ENCODE data around the gene RGS14. TPM values are rescaled to one million over a fixed set of nuclear protein-coding genes. Genes with fewer than 3 reads are reported as not detected.

Gene RGS14
- total RNA-seq, 2 donors from 2014 or later = 3.7 to 4.7 TPM

- DNase-seq = no peak
- intact Hi-C loops (cut with DNase I) = no loop called here
- ATAC-seq = peak in 1 of 2 donors; percentile 39
Measured at GRCh38 chr5:177320879-177321278, 36.8 kb upstream of the RGS14 start.

DNA sequence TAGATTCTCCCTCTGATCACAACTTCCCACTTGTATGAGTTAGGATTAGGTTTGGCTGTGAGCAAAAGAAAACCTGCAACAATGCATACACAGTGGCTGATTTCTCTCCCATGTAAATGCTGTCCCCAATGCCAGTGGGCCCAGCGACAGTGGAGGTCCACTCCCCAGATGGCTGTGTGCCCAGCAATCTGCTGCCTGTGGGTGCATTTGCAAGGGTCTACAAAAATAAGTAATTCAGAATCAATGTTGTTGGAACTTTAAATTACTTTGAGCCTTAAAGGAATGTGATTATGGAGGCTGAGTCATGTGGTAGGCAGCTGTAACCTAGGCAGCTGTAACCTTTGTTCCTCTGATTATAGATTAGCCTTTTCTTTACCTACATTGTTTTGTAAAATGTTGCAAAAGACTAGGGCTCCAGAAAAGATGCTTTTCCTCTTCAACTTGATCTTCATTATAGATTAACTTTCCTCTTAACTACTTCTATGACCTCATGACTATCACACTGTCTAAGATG, 31.8 kb upstream of the RGS14 start:
- intact Hi-C loops (cut with DNase I) = no loop called here
- no peak for ATAC-seq
- no peak for DNase-seq

- DNase-seq (peak; percentile 76), ATAC-seq (peak; percentile 69 to 86)
- intact Hi-C loops (cut with DNase I) = no loop called here
Measured at GRCh38 chr5:177327539-177328522, 29.9 kb upstream of the RGS14 start.

DNA sequence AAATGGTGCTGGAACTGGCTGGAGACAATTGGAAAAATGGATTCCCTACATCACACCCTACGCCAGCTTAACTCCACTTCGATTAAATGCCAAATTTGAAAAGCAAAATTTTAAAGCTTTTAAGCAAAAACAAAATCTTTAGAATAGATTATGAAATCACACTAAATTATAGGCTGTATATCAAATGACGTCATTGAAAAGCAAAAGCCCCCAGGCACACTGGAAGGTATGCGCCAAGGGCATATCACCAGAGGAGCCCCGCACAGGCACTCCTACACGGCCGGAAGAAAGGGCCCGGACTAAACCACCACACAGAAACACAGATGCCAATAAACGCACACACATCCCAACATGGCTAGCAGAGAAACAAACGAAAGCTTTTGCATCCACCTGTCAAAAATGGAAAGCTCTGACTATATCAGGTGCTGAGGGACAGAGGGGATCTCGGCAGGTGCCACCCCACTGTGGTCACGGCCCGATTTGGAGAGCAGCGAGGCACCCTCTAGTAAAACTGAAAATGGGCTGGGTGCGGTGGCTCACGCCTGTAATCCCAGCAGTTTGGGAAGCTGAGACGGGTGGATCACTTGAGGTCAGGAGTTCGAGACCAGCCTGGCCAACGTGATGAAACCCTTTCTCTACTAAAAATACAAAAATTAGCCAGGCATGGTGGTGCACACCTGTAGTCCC, 29.0 kb upstream of the RGS14 start:
- ATAC-seq (no peak), DNase-seq (no peak)
- intact Hi-C loops (cut with DNase I) = no loop called here

DNA sequence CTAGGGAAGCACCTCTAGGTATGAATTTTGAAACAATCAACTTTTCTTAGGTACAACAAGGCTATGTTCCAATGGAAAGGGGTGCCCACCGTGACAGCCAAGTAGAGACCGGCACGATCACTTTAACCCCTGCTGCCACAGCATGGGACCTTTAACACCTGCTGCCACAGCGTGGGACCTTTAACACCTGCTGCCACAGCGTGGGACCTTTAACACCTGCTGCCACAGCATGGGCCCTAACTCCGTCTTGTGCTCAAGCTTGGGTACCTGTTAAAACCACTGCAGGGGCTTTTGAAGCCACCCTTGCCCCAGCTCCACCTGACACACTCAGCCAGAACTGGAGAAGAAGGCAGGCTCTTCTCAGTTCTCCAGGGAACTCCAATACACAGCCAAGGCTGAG, 27.8 kb upstream of the RGS14 start:
- intact Hi-C loops (cut with DNase I) = no loop called here
- no peak for ATAC-seq
- no peak for DNase-seq

- intact Hi-C loops (cut with DNase I) = no loop called here
- DNase-seq (no peak), ATAC-seq (no peak)
Measured at GRCh38 chr5:177330991-177331842, 26.5 kb upstream of the RGS14 start.

GRCh38 chr5:177332031-177332895, 25.5 kb upstream of the RGS14 start:
- ATAC-seq (no peak), DNase-seq (no peak)
- intact Hi-C loops (cut with DNase I) = no loop called here

DNA sequence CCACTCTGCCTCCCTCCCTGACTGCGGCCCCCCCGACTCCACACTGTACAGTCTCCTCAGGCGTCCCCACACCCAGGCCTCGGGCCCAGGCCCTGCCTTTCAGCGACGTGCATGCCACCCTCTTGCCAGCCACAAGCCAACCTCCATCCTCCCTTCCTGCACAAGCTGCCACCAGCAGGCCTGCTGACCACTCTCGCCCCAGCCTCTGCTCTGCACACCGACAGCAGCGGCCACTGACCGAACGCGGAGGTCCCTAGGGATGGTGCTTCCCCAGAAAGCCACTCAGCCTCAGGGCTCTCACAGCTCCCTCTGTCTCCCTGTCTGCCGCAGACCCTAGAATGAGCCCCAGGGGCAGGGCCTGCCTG, 24.8 kb upstream of the RGS14 start:
- no peak for DNase-seq
- intact Hi-C loops (cut with DNase I) = no loop called here
- ATAC-seq = no peak

DNA sequence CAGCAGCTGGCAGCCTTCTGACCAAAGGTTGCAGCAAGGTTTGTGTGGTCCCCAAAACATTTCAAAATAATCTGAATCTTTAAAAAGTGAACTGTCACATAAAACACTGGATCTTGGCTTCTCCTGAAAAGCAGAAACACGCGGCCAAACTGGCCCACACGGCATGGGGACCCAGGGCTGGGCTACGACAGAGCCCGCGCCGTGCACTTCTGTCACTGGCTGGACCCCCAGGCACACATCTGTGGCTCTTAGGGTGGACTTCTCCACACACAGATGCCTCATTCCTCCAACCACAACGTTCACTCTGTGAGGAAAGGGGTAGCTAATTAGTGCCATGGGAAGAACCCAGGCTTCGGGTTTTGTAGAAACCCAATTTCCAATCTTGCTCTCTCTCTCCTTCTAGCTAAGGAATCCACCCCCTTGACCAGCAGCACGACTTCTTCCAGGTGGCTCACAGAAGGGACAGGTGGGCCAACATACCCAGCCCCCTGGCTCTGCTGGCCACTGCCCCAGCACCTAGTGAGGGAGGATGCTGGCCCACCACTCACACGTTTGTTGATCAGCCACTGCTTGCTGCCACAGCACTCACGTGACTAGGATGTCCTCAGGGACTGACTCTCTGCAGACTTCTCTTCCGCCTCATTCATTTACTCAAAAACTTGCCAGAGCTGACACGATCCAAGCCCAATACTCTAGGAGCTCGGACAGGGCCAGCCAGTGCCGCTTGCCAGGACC, 24.1 kb upstream of the RGS14 start:
- ATAC-seq (no peak), DNase-seq (no peak)
- intact Hi-C loops (cut with DNase I) = no loop called here

DNA sequence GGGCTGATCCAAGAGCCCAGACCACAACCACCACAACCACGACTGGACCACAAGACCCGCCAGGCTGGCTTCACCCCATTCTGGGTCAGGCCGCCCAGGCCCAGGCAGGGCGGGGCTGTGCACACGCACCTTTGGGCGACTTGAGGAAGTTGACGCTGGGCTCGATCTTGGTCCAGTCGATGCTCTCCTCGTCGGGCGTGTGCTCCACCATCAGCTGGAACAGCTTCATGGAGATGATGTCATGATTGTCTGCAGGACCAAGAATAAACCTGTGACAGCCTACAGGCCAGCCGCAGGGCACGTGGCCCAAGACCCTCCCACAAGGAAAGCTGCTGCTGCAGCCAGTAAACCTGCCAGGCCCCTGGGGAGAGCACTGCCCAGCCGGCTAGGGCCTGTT, 23.6 kb upstream of the RGS14 start:
- ATAC-seq (no peak), DNase-seq (no peak)
- intact Hi-C loops (cut with DNase I) = no loop called here

DNA sequence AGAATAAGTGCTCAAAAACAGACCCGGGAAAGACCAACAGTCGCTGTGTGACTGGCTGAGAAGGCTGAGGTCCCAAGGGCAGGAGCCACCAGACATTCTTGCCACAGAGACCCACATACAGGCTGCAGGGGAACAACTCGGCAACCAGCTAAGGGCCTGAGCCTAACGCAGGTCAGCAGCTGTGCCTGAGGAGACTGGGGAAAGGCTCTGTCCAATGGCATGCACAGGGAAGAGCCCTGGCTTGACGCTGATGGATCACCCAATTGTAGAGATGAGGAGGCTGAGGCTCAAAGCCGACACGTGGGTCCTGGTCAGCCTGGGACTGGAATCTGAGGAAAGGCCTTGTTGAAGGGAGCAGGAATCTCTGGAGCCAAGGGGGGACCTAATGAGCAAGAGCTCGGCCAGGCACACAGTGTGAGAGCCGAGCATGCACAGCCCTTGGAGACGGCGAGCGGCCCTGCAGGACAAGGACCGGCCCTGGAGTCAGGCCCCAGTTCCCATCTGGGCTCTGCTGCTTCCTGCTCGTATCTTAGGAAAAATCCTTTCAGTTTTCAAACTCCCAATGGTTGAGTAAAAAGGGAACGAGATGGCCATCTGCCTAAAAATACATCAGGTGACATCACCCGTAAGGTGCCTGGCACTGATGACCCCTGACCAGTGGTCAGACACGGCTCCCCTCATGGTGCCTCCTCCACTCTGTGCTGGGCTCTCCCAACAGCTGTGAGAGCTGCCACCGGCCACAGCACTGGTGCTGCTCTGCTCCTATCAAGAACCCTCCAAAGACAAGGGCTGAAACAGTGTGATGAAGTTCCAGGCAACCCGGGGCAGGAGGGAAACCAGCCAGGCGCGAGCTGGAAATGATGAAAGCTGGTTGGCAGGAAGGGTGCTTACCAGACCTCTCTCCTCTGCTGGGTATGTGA, 22.7 kb upstream of the RGS14 start:
- ATAC-seq (peak; percentile 52 to 83), DNase-seq (no peak)
- intact Hi-C loops (cut with DNase I) = no loop called here

DNA sequence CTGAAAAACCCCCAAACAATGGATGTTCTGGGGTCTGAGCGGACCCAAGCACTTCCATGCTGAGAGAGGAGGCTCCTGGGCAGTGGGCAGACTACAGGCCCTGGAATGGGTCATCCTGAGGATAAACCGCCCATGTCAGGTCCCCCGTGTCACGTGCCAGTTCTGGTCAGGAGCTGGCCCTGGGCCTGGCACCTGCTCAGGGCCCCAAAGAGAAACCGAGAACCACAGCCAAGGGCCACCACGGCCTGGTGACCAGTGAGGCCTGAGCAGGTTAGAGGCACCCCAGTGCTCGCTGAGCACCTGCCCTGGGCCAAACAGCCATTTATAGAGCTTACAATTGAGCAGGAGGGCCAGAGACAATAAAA, 22.0 kb upstream of the RGS14 start:
- DNase-seq (no peak), ATAC-seq (peak; percentile 9 to 13)
- intact Hi-C loops (cut with DNase I) = no loop called here

GRCh38 chr5:177336112-177336511, 21.6 kb upstream of the RGS14 start:
- ATAC-seq (no peak), DNase-seq (no peak)
- intact Hi-C loops (cut with DNase I) = no loop called here

DNA sequence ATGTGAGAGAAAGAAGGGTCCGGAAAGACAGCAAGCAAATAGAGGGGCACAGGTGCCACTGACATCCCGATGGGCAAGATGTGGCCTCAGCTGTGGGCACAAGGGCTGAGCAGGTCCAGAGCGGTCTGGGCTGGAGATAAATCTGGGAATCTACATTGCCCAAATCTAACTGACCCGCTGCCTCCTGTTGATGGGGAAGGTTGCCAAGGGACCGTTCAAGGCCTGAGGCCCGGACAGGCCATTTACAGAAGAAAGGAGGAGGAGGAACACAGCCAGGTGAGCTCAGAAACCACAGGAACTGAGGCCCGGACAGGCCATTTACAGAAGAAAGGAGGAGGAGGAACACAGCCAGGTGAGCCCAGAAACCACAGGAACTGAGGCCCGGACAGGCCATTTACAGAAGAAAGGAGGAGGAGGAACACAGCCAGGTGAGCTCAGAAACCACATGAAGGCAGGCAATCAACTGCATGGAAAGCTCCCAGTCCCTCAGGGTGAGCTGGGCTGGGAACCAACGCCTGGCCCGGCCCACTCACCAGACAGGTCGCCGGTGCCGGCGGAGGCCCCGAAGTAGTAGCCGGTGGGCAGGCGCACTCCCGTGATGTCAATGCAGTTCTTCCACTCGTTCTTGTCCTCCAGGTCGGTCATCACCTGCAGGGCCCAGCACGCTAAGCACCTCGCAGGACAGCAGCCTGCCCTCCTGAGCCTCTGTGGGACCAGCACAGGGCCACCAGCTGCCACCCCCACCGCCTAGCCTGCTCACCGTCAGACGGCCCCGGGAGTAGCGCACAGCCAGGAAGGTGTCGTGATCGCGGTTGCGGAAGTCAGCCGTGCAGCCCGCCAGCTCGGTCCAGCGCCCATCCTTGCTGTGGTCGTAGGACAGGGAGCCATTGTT, 20.9 kb upstream of the RGS14 start:
- no peak for DNase-seq
- intact Hi-C loops (cut with DNase I) = no loop called here

GRCh38 chr5:177338251-177339106, 19.2 kb upstream of the RGS14 start:
- intact Hi-C loops (cut with DNase I) = no loop called here
- ATAC-seq (no peak), DNase-seq (no peak)

More for the DNA sequence above, 20.9 kb upstream of the RGS14 start:
- no peak for ATAC-seq
